Caco-2 (cell line): Measurements from ENCODE around the gene KRT81. TPM values are rescaled to one million over a fixed set of nuclear protein-coding genes. Genes with fewer than 3 reads are reported as not detected.

Experiments
- BruUV-seq: library from RNA; stranded (reverse); fragments of 400-500 nt; replicated peaks from 2 replicates; lab custom pipeline; 2021; lab: Mats Ljungman, UMichigan
- CTCF ChIA-PET: fragments of 300-600 bp; sonication (Branson Sonifier 250); formaldehyde crosslinking; loops from one replicate; lab custom pipeline; 2022; ENCODE audit warnings: antibody characterized with exemption; lab: Charles Lee
- POLR2A ChIA-PET: fragments of 300-600 bp; sonication (Branson Sonifier 250); formaldehyde crosslinking; loops from one replicate; lab custom pipeline; 2022; ENCODE audit warnings: antibody characterized with exemption; lab: Charles Lee
- DNase-seq, 2 experiments: peaks; one replicate each; pipeline versions ENCODE4 v3.0.0 to v3.0.0-alpha.2; 2020 to 2022
- H3K27me3 ChIP-seq: replicated peaks from 2 replicates; pipeline ENCODE4 v1.6.0; 2011; ENCODE audit warnings: low read length; ENCODE audit not compliant: control insufficient read depth, insufficient read depth
- H3K36me3 ChIP-seq: 2 replicates; pipeline ENCODE4 v1.5.1; 2011; ENCODE audit warnings: low read length; ENCODE audit not compliant: control insufficient read depth, insufficient read depth
- H3K4me1 ChIP-seq: fragments of 250-450 bp; sonication (Bioruptor Pico); 2 replicates; pipeline ENCODE4 v1.5.1; 2020; ENCODE audit warnings: mild to moderate bottlenecking
- H3K4me3 ChIP-seq: 2 replicates; pipeline ENCODE4 v1.5.1; 2011; ENCODE audit warnings: low read depth, mild to moderate bottlenecking, control low read depth, low read length
- H3K9me3 ChIP-seq: fragments of 250-450 bp; sonication (Bioruptor Pico); 2 replicates; pipeline ENCODE4 v1.5.1; 2020; ENCODE audit warnings: mild to moderate bottlenecking, moderate library complexity
- H3K27ac Mint-ChIP-seq: one replicate; pipeline ENCODE4 v1.8.0; 2022; ENCODE audit warnings: mixed read lengths; ENCODE audit not compliant: unreplicated experiment
- H3K27me3 Mint-ChIP-seq: one replicate; pipeline ENCODE4 v1.8.0; 2022; ENCODE audit warnings: mixed read lengths; ENCODE audit not compliant: insufficient read depth, unreplicated experiment
- H3K36me3 Mint-ChIP-seq: one replicate; pipeline ENCODE4 v1.8.0; 2022; ENCODE audit warnings: mild to moderate bottlenecking, mixed read lengths; ENCODE audit not compliant: insufficient read depth, unreplicated experiment
- H3K4me1 Mint-ChIP-seq: one replicate; pipeline ENCODE4 v1.8.0; 2022; ENCODE audit warnings: low read depth, mixed read lengths; ENCODE audit not compliant: unreplicated experiment
- H3K4me3 Mint-ChIP-seq: one replicate; pipeline ENCODE4 v1.8.0; 2022; ENCODE audit warnings: mild to moderate bottlenecking, moderate library complexity, mixed read lengths; ENCODE audit not compliant: unreplicated experiment
- H3K9me3 Mint-ChIP-seq: one replicate; pipeline ENCODE4 v1.8.0; 2022; ENCODE audit warnings: mixed read lengths; ENCODE audit not compliant: unreplicated experiment
- CTCF ChIP-seq, 2 experiments: fragments of 200-600 bp in 1 of 2; IDR thresholded peaks; 1 replicate in 1 of 2; 2 replicates in 1 of 2; pipeline versions ENCODE4 v1.5.1 to v1.8.0; 2011 to 2022; ENCODE audit warnings: antibody characterized with exemption in 1 of 2, control low read depth in 1 of 2, inconsistent platforms in 1 of 2, low read depth in 1 of 2, low read length in 1 of 2, mild to moderate bottlenecking in 1 of 2, moderate library complexity in 1 of 2; ENCODE audit not compliant: insufficient read depth in 1 of 2, severe bottlenecking in 1 of 2, unreplicated experiment in 1 of 2
- intact Hi-C: fragments of 100-400 bp; cut with micrococcal nuclease; formaldehyde crosslinking; loops from one replicate; pipeline ENCODE4 v1.10.0; 2022; ENCODE audit not compliant: unreplicated experiment
- total RNA-seq: library from RNA; stranded (reverse); gene quantifications from 2 replicates; pipeline ENCODE4 v1.2.3, GENCODE V29; 2022

The KRT81 gene
- total RNA-seq, 1 experiment from 2014 or later, result 0.45 TPM

DNA sequence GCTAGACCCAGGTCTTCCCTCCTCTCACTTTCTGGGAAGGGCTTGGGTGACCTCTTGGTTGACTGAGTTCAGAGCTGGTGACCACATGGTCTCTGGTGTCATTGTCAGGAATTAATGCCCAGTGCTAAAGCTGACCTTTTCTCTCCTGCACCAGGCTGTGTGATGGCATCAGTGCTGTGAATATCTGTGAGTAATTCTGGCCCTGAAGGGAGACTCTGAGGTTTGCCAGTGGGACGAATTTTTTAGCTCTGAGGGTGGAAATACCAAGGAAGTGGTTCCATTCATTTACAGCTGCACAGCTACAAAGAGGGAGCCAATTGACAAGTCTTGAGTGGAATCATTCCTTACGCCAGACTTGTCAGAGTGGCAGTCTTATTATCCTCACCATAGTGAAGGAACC, 23.1 kb downstream of the KRT81 start:
- no peak overlapping the region for H3K4me3 Mint-ChIP-seq
- peaks cover 6% of the 10 kb centered on the region for H3K4me1 ChIP-seq
- no peaks in the 10 kb centered on the region for H3K4me1 Mint-ChIP-seq
- DNase-seq, result no peak
- intact Hi-C loops, result no loop called here
- TF ChIP-seq CTCF (IDR thresholded peaks at IDR 0.05; ENCODE audit: insufficient read depth in 1 of 2, low read depth in 1 of 2, low read length in 1 of 2, severe bottlenecking in 1 of 2, unreplicated experiment in 1 of 2), result no peak
- POLR2A ChIA-PET, result no interaction called here
- no peaks in the 10 kb centered on the region for H3K27me3 ChIP-seq
- no peak overlapping the region for H3K27ac Mint-ChIP-seq
- H3K27me3 Mint-ChIP-seq, result peaks cover 5% of the 10 kb centered on the region
- CTCF ChIA-PET, result no interaction called here
- no peaks in the 10 kb centered on the region for H3K36me3 ChIP-seq
- no peaks in the 10 kb centered on the region for H3K36me3 Mint-ChIP-seq
- no TSS peak for BruUV-seq
- H3K4me3 ChIP-seq, result no peak overlapping the region
- peaks cover 8% of the 10 kb centered on the region for H3K9me3 Mint-ChIP-seq
- peaks cover 2% of the 10 kb centered on the region; the same call in 1 of the 2 replicates for H3K9me3 ChIP-seq

DNA sequence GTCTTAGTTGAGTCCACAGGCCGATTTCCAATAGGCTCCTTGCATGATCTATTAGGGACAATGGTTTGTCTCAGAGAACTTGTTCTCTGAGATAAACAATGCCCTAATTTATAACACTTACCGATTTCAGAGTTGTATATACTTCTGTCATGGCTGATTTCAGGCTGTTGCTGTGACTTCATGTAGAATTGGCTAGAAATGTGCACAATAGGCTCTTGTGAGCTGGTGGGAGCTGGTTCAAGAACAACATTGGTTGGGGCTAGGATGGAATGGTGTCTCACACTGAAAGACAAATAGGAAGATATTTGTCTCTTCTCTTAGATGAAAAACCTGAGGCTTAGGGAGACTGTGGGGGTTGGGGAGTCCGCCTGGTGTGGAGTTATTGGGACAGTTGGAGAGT, 23.6 kb downstream of the KRT81 start:
- intact Hi-C loops, result no loop called here
- Histone ChIP-seq H3K36me3 (no peaks in the 10 kb centered on the region), H3K9me3 (peaks cover 4% of the 10 kb centered on the region; the same call in 1 of the 2 replicates), H3K4me1 (peaks cover 11% of the 10 kb centered on the region), H3K4me3 (no peak overlapping the region), H3K27me3 (no peaks in the 10 kb centered on the region)
- no peak for DNase-seq
- H3K4me1 Mint-ChIP-seq, result no peaks in the 10 kb centered on the region
- H3K9me3 Mint-ChIP-seq, result peaks cover 8% of the 10 kb centered on the region
- no peak overlapping the region for H3K27ac Mint-ChIP-seq
- no peaks in the 10 kb centered on the region for H3K36me3 Mint-ChIP-seq
- no TSS peak for BruUV-seq
- no peak overlapping the region for H3K4me3 Mint-ChIP-seq
- ChIA-PET POLR2A (no interaction called here), CTCF (no interaction called here)
- no peak for TF ChIP-seq CTCF (IDR thresholded peaks at IDR 0.05; ENCODE audit: insufficient read depth in 1 of 2, low read depth in 1 of 2, low read length in 1 of 2, severe bottlenecking in 1 of 2, unreplicated experiment in 1 of 2)
- peaks cover 2% of the 10 kb centered on the region for H3K27me3 Mint-ChIP-seq

DNA sequence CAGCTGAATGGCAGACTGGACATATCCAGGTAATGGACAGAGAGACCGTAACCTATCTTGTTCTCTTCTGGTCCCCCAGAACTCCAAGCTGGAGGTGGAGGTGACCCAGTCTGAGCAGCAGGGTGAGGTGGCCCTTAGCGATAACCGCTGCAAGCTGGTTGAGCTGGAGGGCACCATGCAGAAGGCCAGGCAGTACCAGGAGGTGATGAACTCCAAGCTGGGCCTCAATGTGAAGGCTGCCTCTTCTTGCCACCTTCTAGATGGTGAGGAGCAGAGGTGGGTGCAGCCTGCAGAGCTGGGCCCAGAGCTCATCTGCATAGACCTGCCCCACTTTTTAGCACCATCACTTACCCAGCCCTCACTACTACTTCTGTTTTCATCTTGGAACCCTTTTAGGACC, 24.1 kb downstream of the KRT81 start:
- TF ChIP-seq CTCF (IDR thresholded peaks at IDR 0.05; ENCODE audit: insufficient read depth in 1 of 2, low read depth in 1 of 2, low read length in 1 of 2, severe bottlenecking in 1 of 2, unreplicated experiment in 1 of 2), result no peak
- H3K36me3 Mint-ChIP-seq, result no peaks in the 10 kb centered on the region
- intact Hi-C loops, result no loop called here
- H3K27me3 Mint-ChIP-seq, result peaks cover 2% of the 10 kb centered on the region
- CTCF ChIA-PET, result no interaction called here
- no peak overlapping the region for H3K27ac Mint-ChIP-seq
- peaks cover 8% of the 10 kb centered on the region for H3K9me3 Mint-ChIP-seq
- no peaks in the 10 kb centered on the region for H3K36me3 ChIP-seq
- POLR2A ChIA-PET, result no interaction called here
- DNase-seq, result no peak
- no TSS peak for BruUV-seq
- no peaks in the 10 kb centered on the region for H3K4me1 Mint-ChIP-seq
- H3K9me3 ChIP-seq, result peaks cover 8% of the 10 kb centered on the region
- H3K4me3 ChIP-seq, result no peak overlapping the region
- H3K4me1 ChIP-seq, result peaks cover 16% of the 10 kb centered on the region
- no peak overlapping the region for H3K4me3 Mint-ChIP-seq
- H3K27me3 ChIP-seq, result no peaks in the 10 kb centered on the region
